GM19395 (cell line): Measurements from ENCODE around the gene TNFRSF18.
"Not testable (repeated sequence)": the region's sequence is repeated elsewhere in the genome, so short reads cannot be mapped to it uniquely, and the experiment has no call there.

Source experiments
- ATAC-seq: cut with Tn5 transposase; IDR thresholded peaks from one replicate; pipeline ENCODE4 v1.9.1; 2021; ENCODE audit warnings: mild to moderate bottlenecking, moderate library complexity; ENCODE audit not compliant: unreplicated experiment

The TNFRSF18 gene

GRCh38 chr1:1206376-1206965, at the start of gene TNFRSF18:
Gene TNFRSF18 (minus strand): TSS chr1:1206592. CDS start chr1:1206571, 21 bp downstream.
- no peak for ATAC-seq

DNA sequence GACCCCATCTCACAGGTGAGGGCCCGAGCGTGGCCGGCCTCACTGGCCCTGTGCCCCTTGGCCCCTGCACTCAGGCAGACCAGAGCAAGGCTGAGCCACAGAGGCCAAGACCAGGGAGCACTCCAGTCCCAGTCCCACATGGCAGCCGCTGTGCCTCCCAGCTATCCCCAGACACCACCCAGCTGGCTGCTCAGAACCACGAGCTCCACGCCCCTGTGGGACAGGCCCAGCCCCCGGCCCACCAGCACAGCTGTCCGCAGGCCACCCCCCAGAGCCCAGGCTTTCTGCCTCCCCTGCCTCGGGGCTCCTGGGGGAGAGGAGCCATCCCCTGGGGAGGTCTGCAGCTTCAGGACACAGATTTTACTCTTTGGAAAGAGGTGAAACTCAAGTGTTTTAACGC, 49.2 kb upstream of the TNFRSF18 start:
- no peak for ATAC-seq

DNA sequence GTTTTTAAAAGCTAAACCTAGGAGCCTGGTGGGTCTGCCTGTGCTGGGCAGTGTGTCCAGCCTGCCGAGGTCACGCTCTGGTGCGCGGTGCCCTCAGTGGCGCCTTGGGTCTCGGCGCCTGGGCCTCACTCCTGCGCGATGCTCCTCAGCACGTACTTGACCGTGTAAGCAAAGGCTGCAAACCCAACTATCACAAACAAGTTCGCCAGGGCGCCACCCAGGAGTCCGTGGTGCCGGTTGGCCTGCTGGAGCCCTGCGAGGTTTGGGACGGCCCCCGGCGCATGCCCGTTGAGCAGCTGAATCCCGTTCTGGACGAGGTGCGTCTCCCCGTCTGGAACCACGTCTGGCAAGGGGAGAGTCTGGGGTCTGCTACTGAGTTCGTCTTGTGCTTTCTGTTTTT, 48.7 kb upstream of the TNFRSF18 start:
- ATAC-seq = no peak

GRCh38 chr1:1254667-1254998, 48.2 kb upstream of the TNFRSF18 start:
- no peak for ATAC-seq

DNA sequence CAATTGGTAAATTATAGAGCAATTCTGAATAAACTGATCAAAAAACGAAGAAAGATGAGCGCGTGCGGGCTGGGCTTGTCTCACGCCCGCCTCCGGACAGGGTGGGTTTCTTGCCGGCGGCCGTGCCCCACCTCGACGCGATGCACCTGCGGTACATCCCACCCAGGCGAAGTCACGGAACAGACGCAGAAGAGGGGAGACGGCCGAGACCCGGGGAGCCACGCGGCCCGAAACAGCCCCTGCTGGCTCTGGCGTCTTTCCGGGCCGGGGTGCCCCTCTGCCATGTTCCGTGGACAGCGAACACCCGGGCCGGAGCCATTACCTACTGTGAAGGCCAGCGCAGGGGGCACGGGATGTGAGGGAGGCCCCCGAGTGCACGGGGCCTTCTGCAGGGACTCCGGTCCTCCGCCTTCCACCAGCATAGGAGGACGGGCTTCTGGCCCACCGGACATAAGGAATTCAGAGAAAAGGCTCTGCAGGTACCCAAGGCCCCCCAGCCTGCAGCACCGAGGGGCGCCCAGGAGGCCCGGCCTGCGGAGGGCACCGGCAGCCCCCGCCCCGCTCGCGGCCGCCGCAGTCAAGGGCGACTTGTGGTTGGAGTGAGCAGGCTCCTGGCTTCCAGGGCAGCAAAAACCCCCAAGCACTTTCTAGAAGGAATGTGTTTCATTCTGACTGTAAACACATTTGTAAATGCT, 47.7 kb upstream of the TNFRSF18 start:
- ATAC-seq = no peak

GRCh38 chr1:1253314-1253713, 46.9 kb upstream of the TNFRSF18 start:
- no peak for ATAC-seq

DNA sequence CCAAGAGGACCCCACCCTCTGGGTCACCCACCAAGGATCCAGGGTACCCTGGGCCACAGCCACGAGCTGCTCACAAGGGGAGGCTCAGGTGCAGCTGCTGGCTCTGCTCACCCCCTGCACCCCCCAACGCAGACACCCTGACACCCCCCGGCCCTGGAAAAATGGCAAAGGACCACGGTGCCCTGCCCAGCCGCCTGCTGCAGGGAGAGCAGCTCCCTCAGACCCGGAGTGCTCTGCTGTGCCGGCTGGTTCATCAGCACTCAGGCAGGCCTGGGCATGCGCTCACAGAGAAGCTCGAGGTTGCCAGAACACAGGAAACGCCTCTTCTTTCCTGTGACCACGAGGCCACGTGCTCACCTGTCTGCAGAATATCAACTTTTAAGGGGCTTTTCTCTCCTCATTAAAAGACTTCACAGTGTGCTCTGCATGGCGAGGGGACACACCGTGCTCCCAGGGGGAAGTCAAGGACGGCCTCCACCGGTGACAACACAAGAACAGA, 44.4 kb upstream of the TNFRSF18 start:
- ATAC-seq = peak; percentile 66

DNA sequence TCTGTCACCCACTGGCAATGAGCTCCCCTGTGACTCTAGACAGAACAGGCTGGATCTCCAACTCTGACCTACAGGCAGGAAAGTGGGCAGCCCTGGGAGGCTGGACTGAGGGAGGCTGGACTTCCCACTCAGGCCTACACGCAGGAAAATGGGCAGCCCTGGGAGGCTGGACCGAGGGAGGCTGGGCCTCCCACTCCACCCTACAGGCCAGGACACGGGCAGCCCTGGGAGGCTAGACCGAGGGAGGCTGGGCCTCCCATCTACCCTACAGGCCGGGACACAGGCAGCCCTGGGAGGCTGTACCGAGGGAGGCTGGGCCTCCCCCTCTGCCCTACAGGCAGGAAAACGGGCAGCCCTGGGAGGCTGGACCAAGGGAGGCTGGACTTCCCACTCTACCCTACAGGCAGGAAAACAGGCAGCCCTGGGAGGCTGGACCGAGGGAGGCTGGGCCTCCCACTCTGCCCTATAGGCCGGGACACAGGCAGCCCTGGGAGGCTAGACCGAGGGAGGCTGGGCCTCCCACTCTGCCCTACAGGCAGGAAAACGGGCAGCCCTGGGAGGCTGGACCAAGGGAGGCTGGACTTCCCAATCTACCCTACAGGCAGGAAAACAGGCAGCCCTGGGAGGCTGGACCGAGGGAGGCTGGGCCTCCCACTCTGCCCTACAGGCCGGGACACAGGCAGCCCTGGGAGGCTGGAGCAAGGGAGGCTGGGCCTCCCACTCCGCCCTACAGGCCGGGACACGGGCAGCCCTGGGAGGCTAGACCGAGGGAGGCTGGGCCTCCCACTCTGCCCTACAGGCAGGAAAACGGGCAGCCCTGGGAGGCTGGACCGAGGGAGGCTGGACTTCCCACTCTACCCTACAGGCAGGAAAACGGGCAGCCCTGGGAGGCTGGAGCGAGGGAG, 41.9 kb upstream of the TNFRSF18 start:
- not testable (repeated sequence) for ATAC-seq

DNA sequence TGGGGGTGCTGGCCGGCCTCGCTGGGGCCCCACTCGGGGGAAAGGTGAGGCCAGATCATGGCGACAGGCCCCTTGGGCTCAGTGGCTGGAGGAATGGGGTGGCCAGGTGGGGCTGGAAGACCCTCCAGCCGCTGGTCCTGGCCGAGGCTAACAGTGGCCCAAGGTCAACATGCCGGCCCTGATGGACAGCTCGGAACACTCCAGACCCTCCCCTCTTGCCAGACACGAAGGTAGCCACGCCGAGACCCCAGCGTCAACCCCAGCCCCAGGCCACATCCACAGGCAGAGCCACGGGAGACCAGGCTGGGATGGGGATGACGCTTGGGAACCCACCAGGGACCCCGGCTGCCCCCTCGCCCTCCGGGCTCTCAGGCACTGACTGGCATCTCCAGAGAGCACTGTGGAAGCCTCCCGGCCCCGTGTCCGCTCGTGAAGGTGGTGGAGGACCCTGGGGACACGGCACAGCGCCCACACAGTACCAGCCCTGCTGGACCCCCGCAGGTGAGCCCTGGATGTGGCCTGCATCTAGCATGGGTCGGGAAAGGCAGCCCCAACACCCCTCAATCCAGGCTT, 41.0 kb upstream of the TNFRSF18 start:
- no peak for ATAC-seq

- no peak for ATAC-seq
Observed at GRCh38 chr1:1246577-1247340, 40.4 kb upstream of the TNFRSF18 start, which contains the start of gene C1QTNF12. Gene C1QTNF12 (minus strand): TSS chr1:1246722. CDS start chr1:1246690, 32 bp downstream.

DNA sequence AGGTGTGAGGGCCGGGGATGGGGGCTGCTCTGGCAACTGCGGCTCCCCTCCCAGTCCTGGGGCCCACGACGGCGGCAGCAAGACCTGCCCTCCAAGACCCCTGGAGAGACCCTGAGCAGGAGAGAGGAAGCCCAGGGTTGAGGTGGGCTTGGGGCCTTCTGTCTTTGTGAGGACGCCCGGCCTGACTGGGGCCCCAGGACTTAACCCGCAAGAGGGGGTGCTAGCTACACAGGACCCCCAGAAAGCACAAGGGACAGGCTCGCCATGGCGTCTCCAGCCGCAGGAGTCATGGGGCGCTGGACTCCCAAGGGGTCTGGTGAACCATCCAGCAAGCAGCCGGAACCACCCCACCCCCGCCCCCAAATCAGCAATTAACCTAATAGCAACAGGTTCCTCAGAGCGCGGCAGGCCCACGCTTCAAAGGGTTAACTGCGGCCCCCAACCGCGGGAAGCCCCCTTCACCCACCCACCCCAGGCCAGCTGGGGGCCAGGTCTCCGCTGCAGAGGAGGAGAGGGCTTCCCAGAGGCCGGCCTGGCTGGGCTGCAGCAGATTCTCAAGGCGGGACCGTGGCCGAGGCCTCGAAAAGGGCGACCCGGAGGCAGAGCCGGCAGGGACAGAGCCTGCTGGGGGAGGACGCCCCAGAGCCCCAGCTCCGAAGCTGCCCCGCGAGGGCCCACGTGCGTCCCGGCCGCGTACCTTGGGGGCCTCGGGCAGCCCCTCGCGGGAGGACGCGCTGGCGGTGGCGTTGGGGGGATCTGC, 39.6 kb upstream of the TNFRSF18 start:
- no peak for ATAC-seq

DNA sequence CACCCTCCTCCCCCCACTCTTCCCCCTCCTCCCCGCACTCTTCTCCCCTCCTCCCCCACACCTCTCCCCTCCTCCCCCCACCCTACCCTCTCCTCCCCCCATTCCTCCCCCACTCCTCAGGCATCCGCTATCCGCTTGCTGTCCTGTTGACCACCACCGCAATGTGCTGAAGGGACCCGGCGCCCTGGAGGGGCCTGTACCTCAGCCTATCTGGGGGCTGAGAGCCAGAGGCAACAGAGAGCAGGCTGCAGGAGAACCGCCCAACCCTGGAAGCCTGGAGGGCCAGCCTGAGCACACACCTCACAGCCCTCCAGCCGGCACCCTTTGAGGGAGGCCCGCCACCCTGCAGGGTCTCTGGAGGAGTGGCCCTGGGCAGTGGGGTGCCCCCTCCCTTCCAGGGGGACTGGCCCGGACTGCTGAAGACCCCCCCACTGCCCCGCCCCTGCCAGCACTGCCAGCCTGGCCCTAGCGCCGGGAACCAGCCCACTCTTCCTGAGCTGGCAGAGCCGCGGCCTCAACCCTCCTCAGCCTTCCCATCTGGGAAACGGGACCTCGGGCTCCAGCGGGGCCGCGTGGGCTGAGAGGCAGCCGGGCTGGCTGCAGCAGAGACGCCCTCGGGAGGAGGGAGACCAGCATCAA, 38.9 kb upstream of the TNFRSF18 start:
- ATAC-seq = no peak

DNA sequence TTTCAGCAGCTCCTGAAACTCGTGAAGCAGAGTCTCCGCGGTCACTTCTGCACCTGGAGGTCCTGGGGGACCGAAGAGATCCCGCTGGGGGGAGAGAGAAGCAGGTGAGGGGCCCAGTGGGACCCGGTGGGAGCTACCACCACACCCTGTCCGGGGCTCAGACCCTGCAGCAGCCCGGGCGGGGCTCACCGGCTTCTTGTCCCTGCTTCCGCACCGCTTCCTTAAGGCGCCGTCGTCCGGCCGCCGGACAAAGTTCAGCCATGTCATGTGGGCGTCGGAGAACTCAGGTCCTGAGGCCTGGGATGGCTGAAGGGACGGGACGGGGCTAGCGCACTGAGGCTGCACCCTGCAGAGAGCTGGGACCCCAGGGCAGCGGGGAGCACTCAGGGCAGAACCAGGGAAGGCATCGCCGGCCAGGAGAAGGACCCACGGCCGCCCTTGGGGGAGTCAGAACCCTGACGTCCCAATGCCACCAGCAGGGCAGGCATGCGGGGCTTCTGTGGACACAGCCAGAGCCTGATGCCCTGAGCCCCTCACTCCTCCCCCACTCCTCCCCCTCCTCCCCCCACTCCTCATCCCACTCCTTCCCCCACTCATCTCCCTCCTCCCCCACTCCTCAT, 37.9 kb upstream of the TNFRSF18 start:
- ATAC-seq = no peak

GRCh38 chr1:1243807-1244191, 37.4 kb upstream of the TNFRSF18 start:
- ATAC-seq = no peak

- no peak for ATAC-seq
Observed at GRCh38 chr1:1243266-1243660, 36.9 kb upstream of the TNFRSF18 start.

DNA sequence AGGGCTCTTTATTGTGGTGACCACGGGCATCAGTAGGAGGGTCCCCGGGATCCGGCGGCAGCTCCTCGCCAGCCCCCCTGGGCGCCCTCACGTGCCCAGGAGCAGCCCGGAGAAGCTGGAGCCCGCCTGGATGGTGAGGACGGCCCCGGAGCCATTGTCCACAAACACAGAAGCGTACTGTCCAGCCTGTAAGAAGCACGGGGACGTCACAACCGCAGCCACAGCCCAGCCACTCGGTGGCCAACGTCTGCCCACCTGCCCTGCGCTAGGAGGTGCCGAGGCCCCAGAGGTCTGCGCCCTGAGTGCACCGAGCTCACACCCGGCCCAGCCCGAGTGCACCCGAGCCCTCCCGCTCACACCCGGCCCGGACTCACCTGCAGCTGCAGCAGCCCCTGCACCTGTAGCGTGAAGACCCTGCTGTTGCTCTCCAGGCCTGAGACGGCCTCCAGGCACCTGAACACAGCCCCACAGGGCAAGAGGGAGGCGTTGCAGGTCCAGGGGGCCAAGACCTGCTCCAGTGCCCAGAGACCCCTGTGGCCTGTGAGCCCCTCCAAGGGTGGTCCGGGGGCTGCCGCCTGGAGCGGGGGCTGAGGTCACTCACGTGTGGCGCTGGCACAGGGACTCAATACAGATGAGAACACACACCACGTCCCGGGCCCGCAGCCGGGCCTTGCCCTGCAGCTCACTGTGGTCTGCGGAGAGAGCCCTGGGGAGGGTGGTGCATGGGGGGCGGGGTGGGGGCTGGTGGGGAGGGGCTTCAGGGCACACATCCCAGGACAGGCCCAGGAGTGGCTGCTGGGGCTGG, 36.3 kb upstream of the TNFRSF18 start:
- ATAC-seq = no peak

DNA sequence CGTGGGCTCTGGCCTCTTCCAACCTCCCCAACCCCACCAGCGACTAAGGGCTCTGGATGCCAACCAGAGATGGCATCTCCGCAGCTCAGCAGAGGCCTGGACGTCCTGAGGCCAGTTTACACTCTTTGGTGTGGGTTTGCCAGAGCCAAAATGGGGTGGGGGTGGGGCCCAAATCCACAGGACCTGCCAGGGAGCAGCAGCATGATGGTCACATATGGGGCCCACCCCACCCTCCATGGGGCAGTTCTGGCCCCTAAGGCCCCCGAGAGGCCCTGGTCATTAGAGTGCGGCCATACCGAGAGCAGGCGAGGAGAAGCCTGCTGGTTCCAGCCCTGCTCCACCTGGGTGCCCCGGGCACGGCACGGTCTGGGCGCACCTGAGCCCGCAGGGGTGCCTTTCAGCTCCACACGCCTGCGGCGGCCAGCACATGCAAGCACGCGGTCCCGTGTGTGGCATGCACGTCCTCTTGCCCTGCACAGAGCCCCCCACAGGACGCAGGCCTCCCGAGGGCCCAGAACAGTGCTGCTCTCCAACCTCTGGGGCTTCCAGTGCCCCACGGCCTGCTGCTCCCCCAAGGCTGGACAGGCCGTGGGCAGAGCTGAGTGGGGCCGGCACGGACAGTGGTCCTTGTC, 35.3 kb upstream of the TNFRSF18 start:
- no peak for ATAC-seq
